ENCODE results near the gene NOCT. TPM values are rescaled to one million over a fixed set of nuclear protein-coding genes. Genes with fewer than 3 reads are reported as not detected.

Gene NOCT, protein sequence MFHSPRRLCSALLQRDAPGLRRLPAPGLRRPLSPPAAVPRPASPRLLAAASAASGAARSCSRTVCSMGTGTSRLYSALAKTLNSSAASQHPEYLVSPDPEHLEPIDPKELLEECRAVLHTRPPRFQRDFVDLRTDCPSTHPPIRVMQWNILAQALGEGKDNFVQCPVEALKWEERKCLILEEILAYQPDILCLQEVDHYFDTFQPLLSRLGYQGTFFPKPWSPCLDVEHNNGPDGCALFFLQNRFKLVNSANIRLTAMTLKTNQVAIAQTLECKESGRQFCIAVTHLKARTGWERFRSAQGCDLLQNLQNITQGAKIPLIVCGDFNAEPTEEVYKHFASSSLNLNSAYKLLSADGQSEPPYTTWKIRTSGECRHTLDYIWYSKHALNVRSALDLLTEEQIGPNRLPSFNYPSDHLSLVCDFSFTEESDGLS
- total RNA-seq, result 17.0 and 28.7 TPM in 2 replicates

DNA sequence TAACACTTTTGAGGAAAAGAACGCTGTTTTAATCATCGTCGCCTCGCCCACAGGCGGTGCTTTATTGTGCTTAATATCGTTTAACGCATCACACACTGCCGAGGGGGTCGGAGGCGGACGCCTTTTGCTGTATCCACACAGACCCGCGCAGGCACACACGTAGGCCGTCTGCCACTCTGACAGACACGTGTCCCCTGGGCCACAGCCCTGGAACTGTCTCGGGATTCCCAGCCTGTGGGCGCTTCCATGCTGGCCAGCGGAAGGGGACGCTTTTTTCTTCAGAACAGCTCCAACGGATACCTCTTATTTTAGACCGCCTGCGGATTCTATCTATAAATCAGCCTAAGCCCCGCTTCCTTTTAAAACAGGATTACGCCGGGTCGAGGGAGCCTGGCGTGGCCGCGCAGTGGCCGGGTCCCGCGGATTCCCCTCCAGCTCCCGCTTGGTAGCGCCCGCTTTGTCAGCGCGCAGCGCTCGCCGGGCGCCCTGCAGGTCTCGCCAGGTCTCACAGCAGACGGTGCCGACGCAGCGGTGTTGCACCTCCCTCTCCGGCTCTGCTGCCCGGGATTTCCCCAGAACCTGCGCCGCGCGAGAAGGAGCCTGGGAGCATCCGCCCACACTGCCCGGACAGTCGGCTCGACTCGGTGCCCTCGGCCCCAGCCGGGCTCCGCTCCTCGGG lies at the start of gene NOCT:
Gene NOCT (plus strand): TSS at position 513 of the 679 bp plus-strand sequence. CDS start 201 bp downstream, outside the sequence.

Other genes with a start within 250 kb of the NOCT start
- 19.9 and 28.3 TPM in 2 replicates for gene ELF2, start 161.4 kb downstream of the NOCT start, total RNA-seq

Data from cardiac atrium fibroblast (primary cell).